Subcutaneous abdominal adipose tissue (tissue), 5 donors: ENCODE data around the gene KLF15.
A peak's percentile ranks its signal among the peaks of the same experiment; 100 is the strongest.

ENCODE experiments used
- H3K27ac ChIP-seq: one replicate; pipeline ENCODE4 v1.7.0; 2013; ENCODE audit warnings: low read depth, mild to moderate bottlenecking, inconsistent platforms, low read length, moderate library complexity
- H3K27me3 ChIP-seq, 5 donors: one replicate each; pipeline ENCODE4 v1.7.0; 2013; ENCODE audit warnings: low read length in 5 of 5, inconsistent platforms in 1 of 5; ENCODE audit not compliant: control insufficient read depth in 5 of 5, insufficient read depth in 4 of 5
- H3K36me3 ChIP-seq, 5 donors: one replicate each; pipeline ENCODE4 v1.7.0; 2013; ENCODE audit warnings: low read length in 5 of 5; ENCODE audit not compliant: control insufficient read depth in 5 of 5, insufficient read depth in 5 of 5
- H3K4me1 ChIP-seq, 5 donors: one replicate each; pipeline ENCODE4 v1.7.0; 2013; ENCODE audit warnings: low read length in 5 of 5, mild to moderate bottlenecking in 3 of 5, moderate library complexity in 1 of 5; ENCODE audit not compliant: control insufficient read depth in 5 of 5, insufficient read depth in 5 of 5
- H3K4me3 ChIP-seq, 5 donors: one replicate each; pipeline ENCODE4 v1.7.0; 2013; ENCODE audit warnings: low read length in 5 of 5, low read depth in 1 of 5
- H3K9ac ChIP-seq, 5 donors: one replicate each; pipeline ENCODE4 v1.7.0; 2013; ENCODE audit warnings: low read length in 5 of 5, mild to moderate bottlenecking in 4 of 5, moderate library complexity in 3 of 5
- H3K9me3 ChIP-seq, 5 donors: one replicate each; pipeline ENCODE4 v1.7.0; 2013; ENCODE audit warnings: low read length in 5 of 5; ENCODE audit not compliant: control insufficient read depth in 5 of 5
- donor health status: healthy.
- donor health status: healthy.
- donor health status: healthy.
- donor health status: healthy.
- donor health status: healthy.

The KLF15 gene

GRCh38 chr3:126349071-126349470, 8.1 kb downstream of the KLF15 start:
- no peaks in the 10 kb centered on the region for H3K9me3 ChIP-seq
- peaks cover 6 to 85% (median 65%) of the 10 kb centered on the region in 5 donors for H3K4me1 ChIP-seq
- H3K9ac ChIP-seq = peak overlapping the region in 2 of 5 donors; percentile 5 to 55
- H3K4me3 ChIP-seq = no peak overlapping the region
- no peaks in the 10 kb centered on the region for H3K27me3 ChIP-seq
- peak overlapping the region; percentile 93 for H3K27ac ChIP-seq
- peaks cover 0 to 34% (median 23%) of the 10 kb centered on the region in 5 donors for H3K36me3 ChIP-seq

DNA sequence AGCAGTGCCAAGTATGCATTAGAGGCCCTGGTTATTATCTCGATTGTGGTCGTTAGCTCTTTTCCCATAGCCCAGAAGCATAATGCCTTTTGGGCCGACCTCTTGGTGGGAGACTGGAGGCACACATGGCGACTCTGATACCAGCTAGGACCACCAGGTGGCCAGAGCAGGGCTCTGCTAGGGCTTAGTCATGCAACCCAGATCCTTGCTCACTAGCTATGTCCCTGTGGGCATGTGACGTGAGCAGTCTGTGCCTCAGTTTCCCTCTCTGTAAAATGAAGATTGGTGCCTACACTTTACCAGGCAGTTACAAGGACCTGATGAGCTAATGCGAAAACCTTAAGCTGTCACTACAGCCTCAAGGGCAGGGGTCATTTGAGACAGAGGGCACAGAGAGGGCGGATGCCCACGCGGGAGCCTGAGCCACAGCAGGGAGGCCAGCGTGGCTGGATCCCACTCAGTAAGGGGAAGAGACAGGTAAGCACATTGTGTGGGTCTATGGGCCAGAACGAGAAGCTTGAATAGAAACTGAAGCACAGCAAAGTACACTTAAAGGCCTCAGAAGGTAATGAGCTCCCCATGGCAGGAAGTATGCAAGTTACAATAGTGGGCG, 8.8 kb downstream of the KLF15 start:
- Histone ChIP-seq H3K9ac (peak overlapping the region in 2 of 5 donors; percentile 5 to 55), H3K27me3 (no peaks in the 10 kb centered on the region), H3K4me3 (no peak overlapping the region), H3K36me3 (peaks cover 0 to 34% (median 23%) of the 10 kb centered on the region in 5 donors), H3K9me3 (no peaks in the 10 kb centered on the region), H3K4me1 (peaks cover 8 to 85% (median 63%) of the 10 kb centered on the region in 5 donors), H3K27ac (peak overlapping the region; percentile 93)

DNA sequence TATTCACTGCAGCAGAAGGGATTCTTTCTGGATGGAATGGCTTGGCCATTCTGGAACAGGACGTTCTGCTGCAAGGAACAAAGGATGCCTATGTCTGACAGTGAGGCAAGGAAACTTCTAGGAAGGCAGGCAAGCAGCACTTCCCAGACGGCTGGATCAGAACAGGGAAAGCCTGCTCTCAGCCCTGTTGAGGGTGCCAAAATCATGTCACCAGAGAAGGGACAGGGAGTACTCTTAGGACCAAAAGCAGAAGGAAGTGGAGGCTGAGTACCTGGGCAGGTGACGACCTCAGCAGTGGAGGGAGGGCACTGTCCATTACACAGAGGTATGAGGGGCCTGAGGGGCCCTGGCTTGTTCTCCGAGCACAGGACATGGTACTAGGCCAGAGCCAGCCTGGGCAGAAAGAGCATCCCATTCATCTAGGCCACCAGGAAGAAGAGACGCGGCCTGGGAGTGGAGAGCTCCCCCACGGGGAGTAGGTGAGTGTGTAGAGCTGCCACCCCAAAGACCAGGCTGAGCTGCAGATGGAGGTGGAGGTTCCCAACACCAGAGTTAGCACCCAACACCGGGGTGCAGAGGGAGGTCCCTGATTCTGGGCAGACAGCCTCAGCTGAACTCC, 9.6 kb downstream of the KLF15 start:
- Histone ChIP-seq H3K9me3 (no peaks in the 10 kb centered on the region), H3K36me3 (peaks cover 0 to 34% (median 23%) of the 10 kb centered on the region in 5 donors), H3K4me1 (peaks cover 5 to 84% (median 62%) of the 10 kb centered on the region in 5 donors), H3K27me3 (no peaks in the 10 kb centered on the region), H3K4me3 (no peak overlapping the region), H3K9ac (peak overlapping the region in 1 of 5 donors; percentile 37), H3K27ac (peak overlapping the region; percentile 93)

- Histone ChIP-seq H3K4me1 (peaks cover 5 to 82% (median 51%) of the 10 kb centered on the region in 5 donors), H3K4me3 (no peak overlapping the region), H3K9ac (no peak overlapping the region), H3K27ac (peak overlapping the region; percentile 13), H3K36me3 (peaks cover 0 to 23% (median 14%) of the 10 kb centered on the region in 5 donors), H3K27me3 (no peaks in the 10 kb centered on the region), H3K9me3 (no peaks in the 10 kb centered on the region)
These were observed 10.7 kb downstream of the KLF15 start for GRCh38 chr3:126346466-126346865.

DNA sequence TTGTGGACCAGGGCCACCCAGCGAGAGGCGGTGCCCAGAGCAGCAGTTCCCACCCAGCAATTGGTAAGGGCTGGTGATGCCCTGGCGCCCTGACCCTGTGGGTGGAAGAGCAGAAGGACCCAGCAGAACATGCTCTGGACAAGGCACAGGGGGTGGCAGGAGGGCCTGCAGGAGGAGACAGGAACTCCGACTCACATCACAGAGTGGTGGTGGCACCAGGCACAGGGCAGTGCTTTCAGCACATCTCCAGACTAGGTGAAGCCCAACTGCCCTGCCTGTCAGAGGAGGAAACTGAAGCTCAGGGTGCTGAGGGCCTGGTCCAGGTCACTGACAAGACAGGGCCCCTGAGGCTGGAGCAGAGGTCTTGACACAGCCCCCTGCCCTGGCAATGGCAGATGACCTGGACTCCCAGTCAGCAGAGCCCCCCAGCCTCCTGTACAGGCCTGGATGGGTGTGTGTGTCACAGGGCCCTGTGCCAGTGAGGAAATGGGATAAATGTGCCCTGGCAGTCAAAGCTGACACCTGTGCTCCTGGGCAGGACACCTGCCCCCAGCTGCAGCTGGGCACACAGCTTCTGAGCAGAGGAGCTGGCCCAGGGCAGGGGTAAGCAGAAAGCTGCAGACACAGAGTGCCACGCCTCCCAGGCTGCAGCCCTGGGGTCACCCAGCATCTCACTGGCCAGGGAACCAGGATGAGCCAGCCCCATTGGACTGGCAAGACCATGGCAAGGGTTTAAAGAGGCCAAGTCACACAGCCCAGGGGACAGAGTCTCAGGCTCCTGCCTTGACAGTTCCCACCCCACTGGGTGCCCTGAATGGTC, 11.4 kb downstream of the KLF15 start:
- Histone ChIP-seq H3K4me1 (peaks cover 4 to 77% (median 45%) of the 10 kb centered on the region in 5 donors), H3K36me3 (peaks cover 0 to 17% (median 10%) of the 10 kb centered on the region in 5 donors), H3K27me3 (no peaks in the 10 kb centered on the region), H3K9ac (no peak overlapping the region), H3K4me3 (no peak overlapping the region), H3K9me3 (no peaks in the 10 kb centered on the region), H3K27ac (peak overlapping the region; percentile 13)

DNA sequence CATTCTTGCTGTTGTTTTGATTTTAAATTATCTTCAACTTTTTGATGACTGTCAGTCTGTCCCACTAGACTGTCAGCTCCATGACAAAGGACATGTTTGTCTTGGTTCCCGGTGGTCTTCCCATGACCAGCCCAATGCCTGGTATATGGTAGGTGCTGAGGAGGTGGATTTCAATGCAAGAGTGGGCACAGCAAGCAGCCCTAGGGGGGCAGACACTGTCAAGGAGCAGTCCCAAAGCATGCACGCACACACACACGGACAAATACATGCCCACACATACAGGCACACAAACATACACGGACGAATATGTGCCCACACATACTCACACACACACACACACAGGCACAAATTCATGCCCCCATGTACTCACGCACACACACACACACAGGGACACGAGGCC, 12.0 kb downstream of the KLF15 start:
- Histone ChIP-seq H3K4me1 (peaks cover 4 to 77% (median 42%) of the 10 kb centered on the region in 5 donors), H3K9ac (no peak overlapping the region), H3K36me3 (peaks cover 0 to 14% (median 10%) of the 10 kb centered on the region in 5 donors), H3K27me3 (no peaks in the 10 kb centered on the region), H3K9me3 (peaks cover 0 to 6% (median 0%) of the 10 kb centered on the region in 5 donors), H3K27ac (no peak overlapping the region), H3K4me3 (no peak overlapping the region)

DNA sequence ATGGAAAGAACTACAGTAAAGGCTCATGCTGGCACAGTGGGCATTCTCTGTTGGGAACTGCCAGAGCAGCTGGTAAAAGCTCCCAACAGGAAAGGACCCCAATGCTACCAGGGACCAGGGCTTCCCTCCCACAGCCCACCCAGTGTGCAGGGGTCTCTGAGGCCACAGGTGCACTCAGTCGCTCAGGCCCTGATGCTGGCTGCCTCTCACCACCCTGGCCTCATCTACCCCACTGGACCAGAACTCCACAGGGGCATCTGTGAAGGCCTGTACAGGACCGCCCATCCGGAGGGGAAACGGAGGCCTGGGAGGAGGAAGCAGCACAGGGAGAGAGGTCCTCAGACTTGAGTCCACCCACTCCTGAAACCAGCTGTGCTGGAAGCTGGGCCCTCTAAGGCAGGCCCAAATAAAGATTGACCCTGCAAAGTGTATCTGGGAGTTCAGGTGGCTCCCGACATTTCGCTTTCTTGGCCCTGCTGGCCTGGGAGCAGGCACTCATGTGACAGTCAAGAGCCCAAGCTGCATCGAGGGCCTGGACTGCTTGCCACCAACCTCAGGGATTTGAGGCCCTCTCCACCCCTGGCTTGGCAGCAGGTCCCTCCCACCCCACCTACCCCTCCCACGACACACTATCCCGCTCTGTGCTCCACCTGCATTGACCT, 12.7 kb downstream of the KLF15 start:
- no peak overlapping the region for H3K9ac ChIP-seq
- peaks cover 0 to 14% (median 10%) of the 10 kb centered on the region in 5 donors for H3K36me3 ChIP-seq
- H3K4me1 ChIP-seq = peaks cover 3 to 77% (median 42%) of the 10 kb centered on the region in 5 donors
- H3K27ac ChIP-seq = peak overlapping the region; percentile 62
- peaks cover 0 to 6% (median 0%) of the 10 kb centered on the region in 5 donors for H3K9me3 ChIP-seq
- H3K27me3 ChIP-seq = no peaks in the 10 kb centered on the region
- H3K4me3 ChIP-seq = no peak overlapping the region

DNA sequence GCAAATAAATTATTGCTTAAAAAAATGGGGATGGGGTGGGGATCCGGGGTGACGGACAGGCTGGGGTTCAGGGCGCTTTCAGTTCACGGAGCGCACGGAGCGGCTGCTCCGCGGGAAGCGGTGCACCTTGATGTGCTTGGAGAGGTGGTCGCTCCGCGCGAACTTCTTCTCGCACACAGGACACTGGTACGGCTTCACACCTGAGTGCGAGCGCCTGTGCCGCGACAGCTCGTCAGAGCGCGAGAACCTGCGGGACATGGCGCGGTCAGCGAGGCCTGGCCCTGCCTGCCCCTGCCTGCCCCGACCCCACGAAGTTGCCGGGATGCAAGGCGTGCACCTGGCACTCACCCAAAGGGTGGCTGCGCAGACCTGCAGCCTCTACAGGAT, 13.6 kb downstream of the KLF15 start:
- Histone ChIP-seq H3K4me1 (peaks cover 4 to 76% (median 42%) of the 10 kb centered on the region in 5 donors), H3K4me3 (no peak overlapping the region), H3K9me3 (peaks cover 0 to 6% (median 0%) of the 10 kb centered on the region in 5 donors), H3K36me3 (peaks cover 0 to 14% (median 10%) of the 10 kb centered on the region in 5 donors), H3K9ac (no peak overlapping the region), H3K27ac (peak overlapping the region; percentile 62), H3K27me3 (no peaks in the 10 kb centered on the region)

DNA sequence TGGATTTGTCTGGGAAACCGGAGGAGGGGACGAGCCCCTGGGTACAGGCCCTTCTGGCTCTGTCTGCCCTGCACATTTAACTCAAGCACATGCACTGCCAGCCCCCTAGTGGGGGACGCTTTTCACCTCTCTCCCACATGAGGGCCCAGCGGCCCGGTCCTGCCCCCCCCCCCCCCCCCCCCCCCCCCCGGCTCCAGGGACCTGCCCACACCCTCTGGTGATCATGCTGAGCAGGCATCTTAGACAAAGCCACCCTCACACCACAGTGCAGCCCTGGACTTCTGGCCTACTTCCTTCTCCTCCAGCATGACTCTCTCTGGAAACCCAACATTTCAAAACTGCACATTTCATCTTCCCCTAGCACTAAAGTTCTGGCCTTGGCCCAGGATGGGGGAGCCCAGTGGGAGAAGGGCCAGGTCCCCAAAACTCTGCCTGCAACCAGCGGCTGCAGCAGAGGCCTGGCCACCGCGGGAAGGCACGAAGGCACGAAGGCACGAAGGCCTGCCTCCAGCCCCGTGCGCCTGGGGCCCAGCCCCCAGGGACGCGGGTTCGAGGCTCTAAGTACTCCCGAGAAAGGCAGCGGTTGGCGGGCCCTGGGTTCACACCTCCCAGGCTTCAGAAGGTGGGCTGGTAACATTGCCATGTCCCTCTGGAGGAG, 14.1 kb downstream of the KLF15 start:
- Histone ChIP-seq H3K27ac (peak overlapping the region; percentile 84), H3K9me3 (peaks cover 0 to 6% (median 0%) of the 10 kb centered on the region in 5 donors), H3K4me1 (peaks cover 4 to 71% (median 37%) of the 10 kb centered on the region in 5 donors), H3K9ac (no peak overlapping the region), H3K36me3 (peaks cover 0 to 14% (median 10%) of the 10 kb centered on the region in 5 donors), H3K4me3 (no peak overlapping the region), H3K27me3 (no peaks in the 10 kb centered on the region)
